HEK293T (cell line): ENCODE data around the gene ERVMER34-1.

Source experiments
- CTCF ChIA-PET: fragments of 350-600 bp; formaldehyde crosslinking; extraction: SDS; loops from one replicate; lab custom pipeline; 2021; ENCODE audit warnings: antibody characterized with exemption, inconsistent platforms; lab: Yijun Ruan, JAX
- POLR2A ChIA-PET: fragments of 350-600 bp; formaldehyde crosslinking; extraction: SDS; loops from one replicate; lab custom pipeline; 2020; ENCODE audit warnings: antibody characterized with exemption, inconsistent platforms; lab: Yijun Ruan, JAX
- DNase-seq: peaks from one replicate; pipeline ENCODE4 v3.0.0; 2012; ENCODE audit warnings: mixed read lengths; ENCODE audit errors: extremely low spot score
- ARNT ChIP-seq: fragments of 450-650 bp; IDR thresholded peaks from 2 replicates; pipeline ENCODE4 v1.6.1; 2017; ENCODE audit warnings: mild to moderate bottlenecking
- BHLHE40 ChIP-seq: fragments of 450-650 bp; IDR thresholded peaks from 2 replicates; pipeline ENCODE4 v1.6.1; 2016; ENCODE audit warnings: mild to moderate bottlenecking, moderate library complexity, borderline replicate concordance
- CTBP1 ChIP-seq: fragments of 450-650 bp; IDR thresholded peaks from 2 replicates; pipeline ENCODE4 v1.6.1; 2016; ENCODE audit warnings: borderline replicate concordance
- ELF4 ChIP-seq: fragments of 450-650 bp; IDR thresholded peaks from 2 replicates; pipeline ENCODE4 v1.6.1; 2017; ENCODE audit warnings: antibody characterized with exemption
- FOXA1 ChIP-seq: fragments of 450-650 bp; IDR thresholded peaks from 2 replicates; pipeline ENCODE4 v1.6.1; 2016; ENCODE audit warnings: mild to moderate bottlenecking
- FOXK2 ChIP-seq: fragments of 450-650 bp; IDR thresholded peaks from 2 replicates; pipeline ENCODE4 v1.6.1; 2016; ENCODE audit warnings: mild to moderate bottlenecking
- FOXM1 ChIP-seq: fragments of 450-650 bp; IDR thresholded peaks from 2 replicates; pipeline ENCODE4 v1.6.1; 2017; ENCODE audit warnings: mild to moderate bottlenecking, borderline replicate concordance
- HDGF ChIP-seq: fragments of 450-650 bp; IDR thresholded peaks from 2 replicates; pipeline ENCODE4 v1.6.1; 2017; ENCODE audit warnings: antibody characterized with exemption, borderline replicate concordance
- L3MBTL2 ChIP-seq: fragments of 450-650 bp; conservative IDR thresholded peaks from 2 replicates; pipeline ENCODE4 v1.6.1; 2016; ENCODE audit warnings: mild to moderate bottlenecking
- LEF1 ChIP-seq: fragments of 450-650 bp; IDR thresholded peaks from 2 replicates; pipeline ENCODE4 v1.6.1; 2017; ENCODE audit warnings: mild to moderate bottlenecking, borderline replicate concordance
- NFRKB ChIP-seq: fragments of 450-650 bp; IDR thresholded peaks from 2 replicates; pipeline ENCODE4 v1.6.1; 2016; ENCODE audit warnings: mild to moderate bottlenecking, moderate library complexity
- PKNOX1 ChIP-seq: fragments of 450-650 bp; IDR thresholded peaks from 2 replicates; pipeline ENCODE4 v1.6.1; 2016
- SP1 ChIP-seq: fragments of 450-650 bp; IDR thresholded peaks from 2 replicates; pipeline ENCODE4 v1.6.1; 2017
- SUZ12 ChIP-seq: fragments of 450-650 bp; IDR thresholded peaks from 2 replicates; pipeline ENCODE4 v1.6.1; 2016; ENCODE audit warnings: mild to moderate bottlenecking
- TARDBP ChIP-seq: fragments of 450-650 bp; IDR thresholded peaks from 2 replicates; pipeline ENCODE4 v1.6.1; 2016
- ZNF384 ChIP-seq: fragments of 450-650 bp; IDR thresholded peaks from 2 replicates; pipeline ENCODE4 v1.6.1; 2016

Gene ERVMER34-1

GRCh38 chr4:52694936-52695335 lies 56.3 kb downstream of the ERVMER34-1 start:
- TF ChIP-seq ARNT (no peak), TARDBP (no peak), FOXA1 (no peak), NFRKB (no peak), L3MBTL2 (no peak), LEF1 (no peak), SP1 (no peak), FOXK2 (no peak), PKNOX1 (no peak), FOXM1 (no peak), SUZ12 (no peak), CTBP1 (no peak), HDGF (no peak), BHLHE40 (no peak), ZNF384 (no peak), ELF4 (no peak)
- POLR2A ChIA-PET, result no interaction called here
- CTCF ChIA-PET, result no interaction called here
- DNase-seq, result no peak

GRCh38 chr4:52693492-52693891 lies 57.7 kb downstream of the ERVMER34-1 start:
- ChIA-PET CTCF (no interaction called here), POLR2A (no interaction called here)
- TF ChIP-seq SP1, result no peak
- no peak for TF ChIP-seq TARDBP
- no peak for TF ChIP-seq CTBP1
- no peak for TF ChIP-seq HDGF
- no peak for TF ChIP-seq ARNT
- TF ChIP-seq ZNF384, result no peak
- no peak for TF ChIP-seq SUZ12
- no peak for TF ChIP-seq FOXK2
- no peak for TF ChIP-seq PKNOX1
- no peak for TF ChIP-seq FOXA1
- TF ChIP-seq NFRKB, result no peak

More at GRCh38 chr4:52693492-52693891, 57.7 kb downstream of the ERVMER34-1 start:
- DNase-seq, result no peak
